Islet precursor cell (in vitro differentiated cells): ENCODE data around the gene PPP1R15A.
"Not testable (repeated sequence)": the region's sequence is repeated elsewhere in the genome, so short reads cannot be mapped to it uniquely, and the experiment has no call there.

Experiments used
- DNase-seq: peaks from one replicate; pipeline ENCODE4 v3.0.0-alpha.2; 2018

PPP1R15A gene

GRCh38 chr19:48881741-48882657 lies 9.8 kb downstream of the PPP1R15A start:
- DNase-seq, result no peak

DNA sequence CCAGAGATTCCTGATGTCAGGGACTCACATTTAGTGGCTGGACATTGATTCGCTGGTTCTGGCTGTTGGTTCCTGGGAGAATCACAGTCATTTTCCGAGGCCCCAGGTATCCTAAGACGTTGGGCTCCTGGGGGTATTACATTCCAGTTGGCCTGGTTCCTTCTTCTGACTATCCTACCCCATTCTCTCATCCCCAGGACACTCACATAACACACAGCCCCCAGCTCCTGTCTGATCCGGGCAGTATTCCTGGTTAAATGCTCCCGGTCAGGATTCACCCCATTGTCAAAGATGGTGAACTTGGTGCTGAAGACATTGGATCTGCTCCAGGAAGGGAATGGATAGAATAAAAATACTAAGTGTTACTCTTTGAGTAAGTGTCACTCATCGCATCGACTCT lies 11.5 kb downstream of the PPP1R15A start:
- DNase-seq, result no peak

GRCh38 chr19:48887861-48888612 lies 15.8 kb downstream of the PPP1R15A start:
- no peak for DNase-seq

DNA sequence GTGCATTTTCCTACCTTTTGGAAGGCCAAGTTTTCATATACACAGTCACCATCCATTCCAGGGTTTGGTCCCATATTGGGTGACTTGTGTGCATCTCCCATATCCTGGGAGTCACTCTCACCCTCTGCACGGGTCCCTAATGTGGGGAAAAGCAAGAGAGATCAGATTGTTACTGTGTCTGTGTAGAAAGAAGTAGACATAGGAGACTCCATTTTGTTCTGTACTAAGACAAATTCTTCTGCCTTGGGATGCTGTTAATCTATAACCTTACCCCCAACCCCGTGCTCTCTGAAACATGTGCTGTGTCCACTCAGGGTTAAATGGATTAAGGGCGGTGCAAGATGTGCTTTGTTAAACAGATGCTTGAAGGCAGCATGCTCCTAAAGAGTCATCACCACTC lies 17.3 kb downstream of the PPP1R15A start:
- not testable (repeated sequence) for DNase-seq

DNA sequence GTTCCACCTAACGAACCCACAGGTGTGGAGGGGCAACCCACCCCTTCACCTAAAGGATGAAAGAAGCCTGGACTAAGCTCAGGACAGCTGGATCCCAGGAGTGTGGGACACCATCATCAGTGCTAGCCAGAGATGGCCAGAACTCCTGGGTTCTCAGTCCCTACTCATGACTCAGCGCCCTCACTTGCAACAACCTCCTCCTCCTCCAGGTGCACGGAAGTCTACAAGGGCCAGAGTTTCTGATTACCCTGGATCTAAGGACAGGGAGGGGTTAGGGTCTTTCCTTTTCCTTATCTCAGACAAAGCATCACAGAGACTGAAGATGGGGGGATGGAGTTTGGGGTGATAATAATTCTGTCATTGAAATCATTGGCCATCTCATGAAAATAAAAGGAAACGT lies 18.3 kb downstream of the PPP1R15A start:
- no peak for DNase-seq

- DNase-seq, result no peak
Observed at GRCh38 chr19:48895226-48895625, 23.0 kb downstream of the PPP1R15A start.

GRCh38 chr19:48896191-48896720 lies 24.0 kb downstream of the PPP1R15A start:
- DNase-seq, result peak; percentile 90

GRCh38 chr19:48897181-48897580 lies 25.0 kb downstream of the PPP1R15A start:
- DNase-seq, result no peak

GRCh38 chr19:48899386-48899749 lies 27.1 kb downstream of the PPP1R15A start:
- DNase-seq, result not testable (repeated sequence)

DNA sequence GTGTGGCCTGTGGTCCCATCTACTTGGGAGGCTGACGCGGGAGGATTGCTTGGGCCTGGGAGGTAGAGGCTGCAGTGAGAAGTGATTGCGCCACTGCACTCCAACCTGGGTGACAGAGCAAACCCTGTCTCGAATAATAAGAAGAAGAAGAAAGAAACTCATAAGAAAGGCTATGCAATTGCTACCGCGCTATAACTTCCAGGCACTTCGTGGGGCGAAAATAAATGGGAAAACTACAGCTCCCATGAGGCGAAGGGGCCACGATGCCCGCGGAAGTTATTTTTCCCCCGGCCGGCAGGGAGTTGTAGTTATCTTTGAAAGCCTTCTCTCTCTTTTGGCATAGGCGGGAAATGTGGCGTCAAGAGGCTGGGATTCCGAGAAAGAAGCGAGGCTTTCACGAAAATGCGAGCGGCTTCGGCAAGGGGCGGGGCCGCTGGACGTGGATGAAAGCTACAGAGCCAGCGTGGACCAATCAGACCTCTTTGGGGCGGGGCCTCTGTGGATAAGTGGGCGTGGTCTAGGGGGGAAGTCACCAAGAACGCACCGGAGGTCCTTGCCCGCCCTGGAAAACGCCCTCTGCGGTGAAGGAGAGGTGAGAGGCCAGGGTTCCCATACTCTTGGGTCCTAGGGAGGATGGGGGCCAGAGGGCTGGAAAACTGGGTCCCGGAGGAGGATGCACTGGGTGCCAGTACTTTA lies 27.7 kb downstream of the PPP1R15A start, which contains the start of gene NUCB1:
Gene NUCB1 (plus strand): TSS at position 532 of the 696 bp plus-strand sequence. CDS start 485 bp downstream, outside the sequence.
- DNase-seq, result peak; percentile 99

DNA sequence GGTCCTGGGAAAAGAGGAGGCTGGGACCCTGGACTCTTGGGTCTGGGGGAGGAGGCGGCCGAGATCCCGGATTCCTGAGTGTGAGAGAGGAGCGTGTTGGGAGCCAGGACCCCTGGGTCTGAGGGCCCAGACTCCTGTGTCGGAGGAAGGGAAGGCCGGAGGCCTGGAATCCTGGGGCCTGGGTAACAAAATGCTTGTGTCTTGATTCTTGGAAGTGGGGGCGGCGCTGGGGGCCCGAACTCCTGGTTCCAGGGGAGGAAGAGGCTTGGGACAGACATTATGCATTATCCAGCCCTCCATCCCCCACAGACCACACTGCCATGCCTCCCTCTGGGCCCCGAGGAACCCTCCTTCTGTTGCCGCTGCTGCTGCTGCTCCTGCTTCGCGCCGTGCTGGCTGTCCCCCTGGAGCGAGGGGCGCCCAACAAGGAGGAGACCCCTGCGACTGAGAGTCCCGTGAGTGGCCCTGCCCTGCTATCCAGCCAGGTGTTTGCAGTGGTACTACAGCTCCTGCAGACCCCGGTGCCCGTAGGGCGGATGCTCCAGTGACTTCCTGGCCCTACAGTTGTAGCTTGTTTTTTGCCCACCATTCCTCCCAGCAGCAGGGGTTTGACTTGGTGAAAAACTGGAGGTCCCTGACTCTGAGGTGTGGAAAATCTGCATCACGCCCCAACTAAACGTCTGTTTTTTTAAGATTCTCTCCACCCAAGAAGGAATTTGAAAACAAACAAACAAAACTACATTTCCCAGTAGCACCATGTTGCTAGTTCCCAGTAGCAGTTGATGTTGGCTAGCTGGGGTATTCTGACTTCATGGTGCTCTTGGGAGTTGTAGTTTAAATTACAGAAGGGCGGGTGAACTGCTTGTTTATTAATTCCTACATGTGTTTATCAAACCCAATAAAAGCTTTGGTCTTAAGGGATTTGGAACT lies 28.5 kb downstream of the PPP1R15A start:
- DNase-seq, result no peak

GRCh38 chr19:48902291-48902690 lies 30.1 kb downstream of the PPP1R15A start:
- not testable (repeated sequence) for DNase-seq

DNA sequence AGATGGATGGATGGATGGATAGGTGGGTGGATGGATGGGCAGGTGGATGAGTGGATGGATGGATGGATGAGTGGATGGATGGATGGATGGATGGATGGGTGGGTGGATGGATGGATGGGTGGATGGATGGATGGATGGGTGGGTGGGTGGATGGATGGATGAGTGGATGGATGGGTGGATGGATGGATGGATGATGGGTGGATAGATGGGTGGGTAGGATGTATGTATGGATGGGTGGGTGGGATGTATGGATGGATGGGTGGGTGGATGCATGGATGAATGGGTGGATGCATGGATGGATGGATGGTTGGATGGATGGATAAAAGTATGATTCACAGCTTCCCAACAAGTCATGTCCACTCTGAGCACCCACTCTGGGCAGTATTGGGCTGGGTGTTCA lies 31.6 kb downstream of the PPP1R15A start:
- DNase-seq, result not testable (repeated sequence)

DNA sequence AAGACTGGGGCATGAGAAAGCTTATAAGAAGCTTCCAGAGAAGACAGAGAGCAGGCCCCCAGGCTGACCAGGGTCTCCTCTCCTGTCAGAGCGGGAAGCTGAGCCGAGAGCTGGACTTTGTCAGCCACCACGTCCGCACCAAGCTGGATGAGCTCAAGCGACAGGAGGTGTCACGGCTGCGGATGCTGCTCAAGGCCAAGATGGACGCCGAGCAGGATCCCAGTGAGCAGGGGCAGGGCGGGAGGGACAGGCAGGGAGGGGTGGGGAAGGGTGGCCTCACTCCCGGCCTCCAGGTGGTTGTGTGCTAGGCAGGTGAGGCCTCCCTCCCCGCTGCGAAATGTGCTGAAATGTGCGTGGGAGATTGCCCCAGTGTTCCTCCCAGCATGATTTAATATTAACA lies 33.4 kb downstream of the PPP1R15A start:
- no peak for DNase-seq

DNA sequence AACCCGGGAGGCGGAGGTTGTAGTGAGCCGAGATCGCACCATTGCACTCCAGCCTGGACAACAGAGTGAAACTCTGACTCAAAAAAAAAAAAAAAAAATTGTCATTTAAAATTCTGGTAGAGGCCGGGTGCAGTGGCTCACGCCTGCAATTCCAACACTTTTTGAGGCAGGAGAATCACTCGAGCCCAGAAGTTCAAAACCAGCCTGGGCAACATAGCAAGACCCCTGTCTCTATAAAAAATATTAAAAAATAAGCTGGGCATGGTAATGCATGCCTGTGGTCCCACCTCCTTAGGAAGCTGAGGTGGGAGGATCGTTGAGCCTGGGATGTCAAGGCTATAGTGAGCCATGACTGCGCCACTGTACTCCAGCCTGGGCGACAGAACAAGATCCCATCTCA lies 34.1 kb downstream of the PPP1R15A start:
- DNase-seq, result no peak

DNA sequence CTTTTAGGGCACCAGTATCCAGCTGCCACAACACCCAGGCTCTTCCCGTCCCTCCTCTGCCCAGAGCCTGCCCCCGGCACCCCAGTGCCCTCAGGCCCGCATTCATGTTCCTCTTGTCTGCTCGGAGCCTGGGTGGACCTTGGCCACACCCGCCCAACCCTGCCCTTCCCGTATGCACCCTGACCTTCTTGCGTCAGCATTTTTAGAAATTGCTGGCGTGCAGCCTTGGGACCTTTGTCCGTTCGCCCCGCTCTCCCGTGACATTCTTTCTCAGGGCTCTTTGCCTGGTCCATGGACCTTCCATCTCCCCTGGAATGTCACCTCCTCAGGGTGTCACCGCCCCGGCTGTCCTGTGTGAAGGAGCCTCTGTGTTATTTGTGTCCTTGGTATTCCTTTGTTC lies 35.5 kb downstream of the PPP1R15A start:
- DNase-seq, result no peak

DNA sequence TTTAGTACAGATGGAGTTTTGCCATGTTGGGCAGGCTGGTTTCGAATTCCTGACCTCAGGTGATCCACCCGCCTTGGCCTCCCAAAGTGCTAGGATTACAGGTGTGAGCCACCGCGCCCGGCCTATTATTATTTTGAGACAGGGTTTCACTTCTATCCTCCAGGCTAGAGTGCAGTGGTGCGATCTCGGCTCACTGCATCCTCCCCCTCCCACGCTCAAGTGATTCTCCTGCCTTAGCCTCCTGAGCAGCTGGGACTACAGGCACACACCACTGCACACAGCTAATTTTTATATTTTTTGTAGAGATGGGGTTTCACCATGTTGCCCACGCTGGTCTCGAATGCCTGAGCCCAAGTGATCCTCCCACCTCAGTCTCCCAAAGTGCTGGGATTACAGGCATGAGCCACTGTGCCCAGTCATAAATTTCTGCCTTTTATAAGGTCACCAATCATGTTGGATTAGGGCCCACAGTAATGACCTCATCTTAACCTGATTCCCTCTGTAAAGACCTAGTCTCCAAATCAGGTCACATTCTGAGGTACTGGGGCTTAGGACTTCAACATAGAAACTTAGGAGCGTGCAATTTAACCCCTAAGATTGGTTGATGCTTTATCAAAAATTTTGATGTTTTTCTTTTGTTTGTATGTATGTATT lies 37.3 kb downstream of the PPP1R15A start:
- not testable (repeated sequence) for DNase-seq

GRCh38 chr19:48910803-48911202 lies 38.6 kb downstream of the PPP1R15A start:
- no peak for DNase-seq

DNA sequence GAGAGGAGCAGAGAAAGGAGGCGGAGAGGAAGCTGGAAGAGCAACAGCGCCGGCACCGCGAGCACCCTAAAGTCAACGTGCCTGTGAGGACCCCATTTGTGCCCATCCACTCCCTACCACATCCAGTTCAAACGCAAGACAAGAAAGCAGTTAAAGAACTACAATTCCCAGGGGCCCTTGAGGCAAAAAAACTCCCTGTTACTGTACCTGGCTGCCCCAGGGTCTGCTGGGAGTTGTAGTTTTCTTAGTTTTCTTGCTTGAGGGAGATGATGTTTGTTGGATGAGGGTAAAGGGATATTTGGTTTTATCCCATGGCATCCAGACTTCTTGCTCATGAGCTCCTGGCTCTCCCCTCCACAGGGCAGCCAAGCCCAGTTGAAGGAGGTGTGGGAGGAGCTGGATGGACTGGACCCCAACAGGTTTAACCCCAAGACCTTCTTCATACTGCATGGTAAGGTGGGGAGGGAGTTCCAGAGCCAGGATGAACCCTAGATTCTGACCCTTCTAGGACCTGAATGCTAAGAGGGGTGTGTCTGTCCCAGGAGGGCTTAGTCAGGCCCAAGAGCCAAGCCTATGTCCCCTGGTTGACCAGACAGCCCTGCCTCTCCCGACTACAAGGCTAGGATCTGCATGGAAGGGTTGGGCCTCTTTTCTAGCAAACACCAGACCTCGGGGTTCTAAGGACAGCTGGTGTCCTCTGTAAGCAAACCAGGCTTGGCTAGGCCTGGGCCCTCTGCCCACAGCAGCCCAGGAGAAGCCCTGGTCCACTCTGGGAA lies 41.1 kb downstream of the PPP1R15A start:
- DNase-seq, result no peak

- peak; percentile 81 for DNase-seq
Observed at GRCh38 chr19:48914181-48914580, 42.0 kb downstream of the PPP1R15A start.
